NCI-H187 (cell line): ENCODE results near the gene RANGRF.

Source experiments
- DNase-seq, 2 experiments: peaks; one replicate each; lab custom pipeline; 2025; lab: John Stamatoyannopoulos, UW

Gene RANGRF

DNA sequence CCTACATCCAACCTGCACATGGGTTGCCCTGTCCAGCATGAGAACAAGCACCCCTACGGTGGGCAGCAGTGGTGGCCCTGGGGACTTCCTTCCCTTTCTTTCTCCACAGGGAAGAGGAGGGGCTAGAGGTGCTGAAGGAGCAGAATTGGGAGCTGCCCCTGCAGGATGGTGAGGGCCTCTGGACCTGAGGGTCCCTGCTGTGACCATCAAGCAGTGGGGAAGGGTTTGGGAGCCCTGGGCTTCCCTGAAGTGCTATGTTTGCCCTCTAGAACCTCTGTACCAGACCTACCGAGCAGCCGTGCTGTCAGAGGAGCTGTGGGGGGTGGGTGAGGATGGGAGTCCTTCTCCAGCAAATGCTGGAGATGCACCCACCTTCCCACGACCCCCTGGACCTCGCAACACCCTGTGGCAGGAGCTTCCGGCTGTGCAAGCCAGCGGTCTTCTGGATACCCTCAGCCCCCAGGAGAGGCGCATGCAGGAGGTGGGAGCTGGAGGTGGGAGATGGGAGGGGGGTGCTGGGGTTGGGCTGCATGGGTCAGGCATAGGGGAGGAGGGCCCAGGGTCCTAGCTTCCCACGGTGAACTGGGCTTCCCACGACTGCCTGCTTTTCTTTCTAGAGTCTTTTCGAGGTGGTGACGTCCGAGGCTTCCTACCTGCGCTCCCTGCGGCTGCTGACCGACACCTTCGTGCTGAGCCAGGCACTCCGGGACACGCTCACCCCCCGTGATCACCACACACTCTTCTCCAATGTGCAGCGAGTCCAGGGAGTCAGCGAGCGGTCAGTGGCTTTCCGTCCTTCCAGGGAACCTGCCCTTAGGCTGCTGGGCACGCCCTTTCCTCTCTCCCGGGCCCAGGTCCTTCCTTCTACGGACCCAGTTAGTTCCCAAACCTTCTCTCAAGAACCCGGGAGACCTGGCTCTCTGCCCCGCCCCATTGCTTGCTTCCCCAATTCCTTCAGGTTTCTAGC is 26.6 kb downstream of the RANGRF start:
- no peak for DNase-seq

DNA sequence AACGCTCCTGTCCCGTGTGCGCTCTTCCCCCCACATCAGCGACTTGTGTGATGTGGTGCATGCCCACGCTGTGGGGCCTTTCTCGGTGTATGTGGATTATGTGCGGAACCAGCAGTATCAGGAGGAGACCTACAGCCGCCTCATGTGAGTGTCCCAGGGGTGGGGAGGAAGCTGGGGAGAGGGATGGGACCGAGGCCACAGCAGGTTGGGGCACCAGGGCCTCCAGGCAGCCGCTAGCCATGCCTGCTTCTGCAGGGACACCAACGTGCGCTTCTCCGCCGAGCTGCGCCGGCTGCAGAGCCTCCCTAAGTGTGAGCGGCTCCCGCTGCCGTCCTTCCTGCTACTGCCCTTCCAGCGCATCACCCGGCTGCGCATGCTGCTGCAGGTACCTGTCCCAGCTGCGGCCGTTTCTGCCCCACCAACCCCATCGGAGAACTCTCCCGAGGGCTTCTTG is 27.3 kb downstream of the RANGRF start:
- DNase-seq = no peak

DNA sequence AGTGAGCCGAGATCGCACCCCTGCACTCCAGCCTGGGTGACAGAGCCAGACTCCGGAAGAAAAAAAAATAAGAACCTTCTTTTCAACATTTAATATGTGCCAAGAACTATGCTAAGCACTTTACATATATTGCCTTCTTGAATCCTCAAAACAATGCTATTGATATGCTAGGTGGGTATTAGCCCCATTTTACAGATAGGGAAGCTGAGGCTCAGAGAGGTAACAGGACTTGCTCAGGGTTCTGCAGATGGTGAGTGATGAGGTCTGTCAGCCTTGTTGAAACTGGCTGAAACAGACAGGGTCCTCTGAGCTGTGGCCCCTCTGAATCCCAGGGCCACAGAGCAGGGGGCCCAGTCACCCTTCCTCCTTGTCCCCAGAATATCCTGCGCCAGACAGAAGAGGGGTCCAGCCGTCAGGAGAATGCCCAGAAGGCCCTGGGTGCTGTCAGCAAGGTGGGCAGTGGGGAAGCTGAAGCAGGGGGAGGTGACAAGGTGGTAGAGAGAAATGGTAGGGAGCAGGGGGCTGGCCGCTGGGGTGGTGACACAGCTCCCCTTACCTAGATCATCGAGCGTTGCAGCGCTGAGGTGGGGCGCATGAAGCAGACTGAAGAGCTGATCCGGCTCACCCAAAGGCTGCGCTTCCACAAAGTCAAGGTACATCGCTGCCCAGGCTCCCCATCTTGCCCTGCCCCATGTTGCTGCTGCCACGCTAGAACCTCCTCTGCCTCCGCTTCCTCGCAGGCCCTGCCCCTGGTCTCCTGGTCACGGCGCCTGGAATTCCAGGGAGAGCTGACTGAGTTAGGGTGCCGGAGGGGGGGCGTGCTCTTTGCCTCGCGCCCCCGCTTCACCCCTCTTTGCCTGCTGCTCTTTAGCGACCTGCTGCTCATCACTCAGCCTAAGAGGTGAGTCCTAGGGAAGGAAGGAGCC is 29.8 kb downstream of the RANGRF start:
- no peak for DNase-seq

DNA sequence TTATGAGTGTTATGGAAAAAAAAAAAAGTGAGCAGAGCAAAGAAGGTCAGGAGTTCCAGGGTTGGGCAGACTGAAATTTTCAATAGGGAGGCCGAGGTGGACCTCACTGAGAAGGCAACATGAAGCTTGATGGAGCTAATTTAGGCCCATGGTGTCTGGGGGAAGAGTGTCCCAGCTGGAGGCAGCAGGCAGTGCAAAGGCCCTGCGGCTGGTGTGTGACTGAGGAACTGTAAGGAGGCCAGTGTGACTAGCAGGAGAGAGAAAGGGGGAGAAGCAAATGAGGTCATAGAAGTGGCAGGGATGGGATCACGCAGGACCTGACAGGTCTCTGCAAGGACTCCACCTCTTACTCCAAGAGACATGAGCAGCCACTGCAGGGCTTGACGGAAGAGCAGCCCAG is 31.8 kb downstream of the RANGRF start:
- no peak for DNase-seq

DNA sequence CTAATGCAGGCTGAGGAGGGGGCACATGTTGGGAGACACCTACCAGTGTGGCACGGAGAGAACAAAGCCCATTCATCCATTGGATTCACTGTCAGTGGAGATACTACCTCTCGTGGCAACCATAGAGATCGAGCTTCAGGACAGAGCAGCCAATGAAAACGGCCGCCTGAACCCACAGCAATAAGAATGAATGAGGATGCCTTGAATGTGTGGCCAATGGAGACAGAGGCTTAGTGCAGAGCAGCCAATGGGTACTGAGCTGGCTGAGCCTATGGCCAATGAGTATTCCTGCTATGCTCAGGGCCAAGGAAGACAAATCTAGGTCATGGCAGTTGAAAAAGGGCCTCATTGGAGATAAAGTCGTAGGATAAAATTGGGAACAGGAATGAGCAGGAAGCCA is 32.5 kb downstream of the RANGRF start:
- DNase-seq = no peak

DNA sequence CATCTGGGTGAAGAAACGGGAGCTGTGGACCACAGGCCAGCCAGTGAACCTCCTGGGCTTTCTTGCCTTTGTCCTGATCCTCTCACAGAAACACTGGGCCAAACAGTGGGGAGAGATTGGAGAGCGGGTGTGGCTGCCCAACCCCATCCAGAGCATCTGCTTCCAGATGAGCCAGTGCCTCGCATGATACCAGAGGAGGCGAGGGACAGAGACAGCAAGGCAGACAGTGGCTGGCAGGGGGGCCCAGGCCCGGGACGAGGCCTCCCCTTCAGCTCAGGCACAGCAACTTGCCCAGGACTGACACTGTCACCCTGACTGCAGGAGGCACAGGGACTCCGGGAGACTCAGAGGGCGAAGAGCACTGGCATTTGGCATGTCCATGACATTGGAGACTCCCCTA is 33.6 kb downstream of the RANGRF start:
- DNase-seq = no peak

DNA sequence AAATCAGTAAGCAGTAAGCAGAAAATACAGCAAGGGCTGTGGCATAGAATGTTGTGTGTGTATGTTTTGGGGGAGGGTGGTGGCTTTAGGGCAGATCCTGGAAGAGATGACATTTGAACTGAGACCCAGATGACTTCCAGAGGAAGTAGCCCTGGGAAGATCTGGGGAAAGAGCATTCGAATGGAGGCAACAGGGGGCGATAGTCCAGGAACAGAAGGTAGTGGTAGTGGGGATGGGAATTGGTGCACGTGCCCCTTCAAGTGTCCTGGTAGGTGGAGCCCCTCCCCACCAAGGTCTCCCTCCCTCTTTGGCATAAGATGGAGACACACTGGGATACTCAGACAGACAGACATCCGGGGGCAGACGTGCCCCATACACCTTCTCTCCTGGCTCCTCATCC is 35.7 kb downstream of the RANGRF start:
- DNase-seq = no peak

DNA sequence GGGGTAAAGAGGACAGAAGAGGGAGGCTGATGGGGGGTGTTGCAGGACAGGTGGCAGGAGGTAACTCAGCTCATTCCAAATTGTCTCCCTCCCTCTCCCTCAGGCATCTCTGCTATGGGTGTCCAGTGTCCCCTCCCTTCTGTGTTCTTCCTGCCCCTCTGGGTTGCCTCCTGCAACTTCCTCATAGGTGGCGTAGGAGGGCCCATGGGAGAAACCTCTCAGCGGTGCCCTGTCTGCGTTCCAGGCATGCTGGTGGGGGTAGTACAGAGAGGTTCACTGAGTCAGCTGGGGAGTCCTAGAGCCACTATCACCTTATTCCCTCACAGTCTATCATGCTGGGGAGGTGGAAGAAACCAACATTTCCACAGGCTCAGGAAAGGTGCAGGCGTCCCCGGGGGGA is 36.5 kb downstream of the RANGRF start:
- DNase-seq = no peak

DNA sequence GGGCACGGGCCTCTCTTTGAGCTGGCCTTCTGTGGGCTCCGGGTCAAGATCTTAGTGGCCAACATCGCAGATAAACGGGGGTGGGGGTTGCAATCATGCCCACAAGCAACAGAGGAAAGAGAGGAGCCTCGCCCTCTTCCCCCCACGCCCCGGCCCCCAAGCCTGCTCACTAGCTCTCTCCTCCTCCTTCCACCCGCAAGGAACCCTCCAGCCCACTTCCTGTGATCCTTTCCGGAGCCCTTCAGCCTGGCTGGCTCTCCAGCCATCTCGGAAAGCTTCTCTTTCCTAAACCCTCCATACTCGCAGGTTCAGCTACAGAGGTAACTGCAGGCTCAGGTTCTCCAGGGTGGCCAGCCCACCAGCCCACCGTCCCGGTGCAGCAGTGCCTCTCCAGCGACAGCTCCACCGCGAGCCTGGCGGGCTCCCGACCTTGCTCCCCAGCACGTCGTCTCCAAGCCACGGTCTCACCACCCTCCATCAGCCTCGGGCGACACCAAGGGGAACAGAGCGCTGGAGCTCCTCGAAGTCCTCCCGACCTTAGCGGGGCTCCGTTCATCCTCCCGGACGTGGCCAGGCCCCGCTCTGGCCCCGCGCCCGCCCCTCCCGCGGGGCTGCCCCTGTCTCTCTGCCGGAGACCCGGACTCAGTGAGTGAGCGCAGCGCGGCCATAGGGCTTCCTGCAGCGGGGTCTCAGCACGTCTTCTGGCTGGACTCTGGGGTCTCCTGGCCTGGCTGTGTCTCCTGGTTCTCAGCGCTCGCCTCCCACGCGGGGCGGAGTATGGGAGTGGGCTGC is 38.2 kb downstream of the RANGRF start:
- no peak for DNase-seq

DNA sequence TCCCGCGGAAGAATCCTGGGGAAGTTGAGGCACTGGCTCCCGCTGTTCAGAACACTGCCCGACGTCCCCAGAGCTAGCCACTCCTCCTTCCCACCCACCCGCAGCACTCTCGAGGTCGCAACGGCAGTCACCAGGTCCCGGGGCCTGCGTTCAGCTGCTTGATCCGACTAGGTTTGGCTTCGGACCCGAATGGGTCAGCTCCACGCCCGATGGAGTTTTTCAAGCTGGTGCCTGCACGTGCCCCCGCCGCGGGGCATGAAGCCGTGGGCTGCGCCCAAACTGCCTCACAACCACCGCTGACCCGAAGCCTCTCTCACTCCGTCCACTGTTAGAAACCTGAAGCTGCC is 38.8 kb downstream of the RANGRF start:
- no peak for DNase-seq

DNA sequence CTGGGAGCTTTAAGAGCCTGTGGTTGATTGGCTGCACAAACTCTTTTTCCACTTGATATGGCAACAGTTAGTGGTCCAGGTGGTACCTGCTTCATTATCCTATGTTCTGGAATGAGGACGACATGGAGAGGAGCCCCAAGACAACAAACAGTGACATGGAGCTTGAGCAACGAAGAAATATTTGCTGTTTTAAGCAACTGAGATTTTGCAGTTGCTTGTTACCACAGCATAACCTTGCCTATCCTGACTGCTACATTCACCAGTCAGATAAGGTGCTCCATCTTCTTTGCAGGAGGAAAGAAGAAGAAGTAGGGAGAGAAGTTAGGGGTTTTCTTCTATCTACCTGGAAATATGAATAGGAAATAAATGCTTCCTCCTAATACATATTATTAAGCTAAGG is 43.7 kb downstream of the RANGRF start:
- no peak for DNase-seq

DNA sequence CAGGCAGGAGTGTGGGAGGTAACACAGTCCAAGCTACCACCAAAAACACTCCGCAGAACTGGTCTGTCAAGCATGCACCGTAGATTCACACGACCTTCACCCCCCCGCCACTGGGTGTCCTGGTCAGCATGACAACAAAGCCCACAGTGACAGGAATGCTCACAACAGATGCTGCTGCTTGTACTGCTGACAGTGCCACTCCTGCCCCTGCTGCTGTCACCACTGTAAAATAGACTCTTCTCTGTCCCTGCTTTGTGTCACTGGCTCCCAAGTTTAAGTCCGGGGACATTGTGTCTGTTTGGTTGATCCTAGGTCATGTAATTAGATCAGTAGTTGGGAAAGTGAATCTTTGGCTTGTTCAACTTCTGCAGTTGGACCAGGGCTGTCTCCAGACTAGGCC is 44.2 kb downstream of the RANGRF start:
- no peak for DNase-seq

DNA sequence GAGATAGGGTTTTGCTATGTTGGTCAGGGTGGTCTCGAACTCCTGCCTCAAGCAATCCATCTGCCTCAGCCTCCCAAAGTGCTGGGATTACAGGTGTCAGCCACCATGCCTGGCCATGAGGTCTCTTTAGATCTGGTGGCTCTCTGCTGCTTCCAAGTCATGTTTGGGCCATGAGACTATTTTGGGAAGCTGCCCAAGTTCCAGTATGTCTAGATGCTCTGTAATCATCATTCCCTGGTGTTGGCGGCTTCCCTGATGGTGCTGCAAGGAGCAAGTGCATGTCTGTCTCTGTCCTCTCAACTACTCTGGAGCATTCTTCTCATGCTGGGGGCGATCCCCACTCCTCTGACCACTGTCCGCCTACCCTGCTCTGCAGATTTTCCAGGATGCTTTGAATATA is 44.8 kb downstream of the RANGRF start:
- DNase-seq = no peak

DNA sequence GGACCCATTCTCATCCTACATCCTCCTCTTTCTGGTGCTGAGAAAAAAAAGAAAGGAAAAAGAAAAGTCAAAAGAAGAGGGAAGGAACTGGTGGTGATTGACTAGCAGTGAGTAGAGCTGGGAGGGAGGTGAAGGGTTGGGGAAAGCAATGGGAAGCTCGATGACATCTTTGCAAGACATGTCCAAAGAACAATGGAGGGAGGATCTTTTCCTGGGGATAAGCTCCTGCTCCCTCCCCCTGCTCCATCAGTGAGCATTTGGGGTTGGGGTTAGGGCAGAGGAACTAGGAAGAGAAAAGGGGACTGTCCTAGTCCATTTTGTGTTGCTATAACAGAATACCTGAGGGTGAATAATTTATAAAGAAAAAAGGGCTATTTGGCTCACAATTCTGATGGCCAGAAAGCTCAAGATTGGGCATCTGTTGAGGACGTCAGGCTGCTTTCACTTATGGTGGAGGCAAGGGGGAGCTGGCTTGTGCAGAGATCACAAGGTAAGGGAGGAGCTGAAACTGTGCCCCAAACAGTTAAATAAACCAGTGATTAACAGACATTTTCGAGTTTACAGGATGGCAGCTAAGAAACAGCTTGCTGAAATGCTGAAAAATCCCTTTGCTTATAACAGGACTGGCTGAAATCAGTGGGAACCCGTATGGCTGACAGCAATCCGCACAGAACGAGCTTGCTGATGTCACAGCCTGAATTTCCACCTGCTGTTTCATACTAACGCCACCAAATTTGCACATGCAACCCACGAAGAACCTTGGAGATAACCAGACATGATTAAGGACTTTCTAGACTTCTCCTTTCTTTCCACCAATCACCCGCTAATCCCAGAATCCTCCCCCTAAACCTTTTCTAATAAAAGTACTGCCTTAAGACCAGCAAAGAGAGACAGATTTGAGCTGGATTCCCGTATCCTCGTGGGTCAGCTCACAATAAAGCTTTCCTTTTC is 49.6 kb downstream of the RANGRF start:
- no peak for DNase-seq

DNA sequence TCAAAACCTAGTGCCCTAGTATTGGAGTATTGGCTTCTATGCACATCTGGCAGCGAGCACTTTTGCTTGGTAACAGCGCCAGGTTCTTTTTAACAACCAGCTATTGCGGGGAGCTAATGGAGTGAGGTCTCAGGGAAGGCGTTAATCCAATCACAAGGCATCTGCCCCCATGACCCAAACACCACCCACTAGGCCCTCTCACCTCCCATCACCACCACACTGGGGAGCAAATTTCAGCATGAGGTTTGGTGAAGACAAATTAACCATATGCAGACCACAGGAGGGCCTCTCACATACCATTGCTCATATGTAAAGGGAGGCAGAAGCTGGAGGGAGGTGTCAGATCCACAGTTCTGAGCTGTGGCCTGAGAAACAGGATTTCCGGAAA is 50.3 kb downstream of the RANGRF start:
- no peak for DNase-seq

DNA sequence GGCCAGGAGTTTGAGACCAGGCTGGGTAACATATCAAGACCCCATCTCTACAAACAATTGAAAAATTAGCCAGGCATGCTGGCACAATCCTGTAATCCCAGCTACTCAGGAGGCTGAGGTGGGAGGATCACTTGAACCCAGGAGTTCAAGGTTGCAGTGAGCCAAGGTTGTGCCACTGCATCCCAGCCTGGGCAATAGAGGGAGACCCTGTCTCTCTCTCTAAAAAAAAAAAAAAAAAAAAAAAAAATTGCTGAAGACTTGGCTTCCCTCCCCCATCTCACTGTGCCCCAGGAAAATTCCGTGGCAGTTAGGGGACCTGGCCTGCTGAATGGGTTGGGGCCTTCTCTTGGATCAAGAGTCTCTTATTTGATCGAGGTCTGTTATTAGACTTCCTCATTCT is 51.1 kb downstream of the RANGRF start, which contains the start of gene ODF4:
TSS of gene ODF4 (plus strand) at position 301 of the 400 bp plus-strand sequence. CDS start 212 bp downstream, outside the sequence.
- no peak for DNase-seq
